Measurements from ENCODE around the gene POGK.

GRCh38 chr1:166902279-166902678, 63.0 kb downstream of the POGK start:
- TF ChIP-seq CTCF (IDR thresholded peaks at IDR 0.05; ENCODE audit: insufficient read depth, low read length, poor library complexity, severe bottlenecking) (no peak), EZH2phosphoT487 (conservative IDR thresholded peaks at IDR 0.05; ENCODE audit: low read length) (no peak)
